OCI-M2 (cell line): ENCODE results near the gene PPM1L.

Source experiments
- DNase-seq: peaks from one replicate; lab custom pipeline; 2025; ENCODE audit not compliant: unreplicated experiment; lab: John Stamatoyannopoulos, UW

PPM1L gene

GRCh38 chr3:161072751-161073150, 316.7 kb downstream of the PPM1L start:
- no peak for DNase-seq

- DNase-seq: no peak
Measured at GRCh38 chr3:161073181-161073580, 317.1 kb downstream of the PPM1L start.

GRCh38 chr3:161081633-161082032, 325.6 kb downstream of the PPM1L start:
- no peak for DNase-seq

GRCh38 chr3:161082063-161082462, 326.0 kb downstream of the PPM1L start:
- no peak for DNase-seq

GRCh38 chr3:161083131-161083530, 327.1 kb downstream of the PPM1L start:
- no peak for DNase-seq

GRCh38 chr3:161084277-161084676, 328.2 kb downstream of the PPM1L start:
- DNase-seq: no peak

GRCh38 chr3:161093895-161094294, 337.9 kb downstream of the PPM1L start:
- DNase-seq: no peak

GRCh38 chr3:161096771-161097367, 340.8 kb downstream of the PPM1L start:
- no peak for DNase-seq

GRCh38 chr3:161100994-161101393, 345.0 kb downstream of the PPM1L start:
- no peak for DNase-seq

GRCh38 chr3:161101609-161102008, 345.6 kb downstream of the PPM1L start:
- no peak for DNase-seq

- DNase-seq: no peak
Measured at GRCh38 chr3:161103776-161104385, 347.9 kb downstream of the PPM1L start.

GRCh38 chr3:161104561-161105551, 348.8 kb downstream of the PPM1L start, which contains the start of gene B3GALNT1:
TSS of gene B3GALNT1 (minus strand) at chr3:161105349. CDS start at chr3:161086754, 18,595 bp downstream.
- no peak for DNase-seq

- DNase-seq: no peak
Measured at GRCh38 chr3:161107311-161107710, 351.3 kb downstream of the PPM1L start.

GRCh38 chr3:161108840-161109239, 352.8 kb downstream of the PPM1L start:
- DNase-seq: no peak

GRCh38 chr3:161117646-161118045, 361.6 kb downstream of the PPM1L start:
- no peak for DNase-seq

GRCh38 chr3:161126495-161126894, 370.5 kb downstream of the PPM1L start:
- no peak for DNase-seq
